ENCODE data around the gene EFHC1.

The EFHC1 gene

GRCh38 chr6:52399511-52400312 is 20.4 kb upstream of the EFHC1 start:
- H3K4me3 ChIP-seq (ENCODE audit: low read depth, low read length), result no peak overlapping the region
- peak; percentile 77 for TF ChIP-seq CTCF (IDR thresholded peaks at IDR 0.05; ENCODE audit: low read depth, low read length)

GRCh38 chr6:52400313-52401041 is 19.7 kb upstream of the EFHC1 start:
- no peak for TF ChIP-seq CTCF (IDR thresholded peaks at IDR 0.05; ENCODE audit: low read depth, low read length)
- no peak overlapping the region for H3K4me3 ChIP-seq (ENCODE audit: low read depth, low read length)

GRCh38 chr6:52403086-52403485 is 17.1 kb upstream of the EFHC1 start:
- no peak for TF ChIP-seq CTCF (IDR thresholded peaks at IDR 0.05; ENCODE audit: low read depth, low read length)
- no peak overlapping the region for H3K4me3 ChIP-seq (ENCODE audit: low read depth, low read length)

- no peak overlapping the region for H3K4me3 ChIP-seq (ENCODE audit: low read depth, low read length)
- TF ChIP-seq CTCF (IDR thresholded peaks at IDR 0.05; ENCODE audit: low read depth, low read length), result no peak
These were observed 16.5 kb upstream of the EFHC1 start for GRCh38 chr6:52403627-52404026.

- TF ChIP-seq CTCF (IDR thresholded peaks at IDR 0.05; ENCODE audit: low read depth, low read length), result no peak
- no peak overlapping the region for H3K4me3 ChIP-seq (ENCODE audit: low read depth, low read length)
These were observed 14.9 kb upstream of the EFHC1 start for GRCh38 chr6:52405243-52405642.

- no peak overlapping the region for H3K4me3 ChIP-seq (ENCODE audit: low read depth, low read length)
- peak; percentile 42; the same call in 1 of the 2 replicates for TF ChIP-seq CTCF (IDR thresholded peaks at IDR 0.05; ENCODE audit: low read depth, low read length)
These were observed 12.7 kb upstream of the EFHC1 start for GRCh38 chr6:52407467-52407866.

GRCh38 chr6:52409499-52409898 is 10.6 kb upstream of the EFHC1 start:
- TF ChIP-seq CTCF (IDR thresholded peaks at IDR 0.05; ENCODE audit: low read depth, low read length), result no peak
- H3K4me3 ChIP-seq (ENCODE audit: low read depth, low read length), result no peak overlapping the region

All from WI38 (cell line).